Measurements from ENCODE around the gene FSTL5. TPM values are rescaled to one million over a fixed set of nuclear protein-coding genes. Genes with fewer than 3 reads are reported as not detected.

FSTL5 gene
- total RNA-seq, 2 experiments from 2014 or later = not detected

DNA sequence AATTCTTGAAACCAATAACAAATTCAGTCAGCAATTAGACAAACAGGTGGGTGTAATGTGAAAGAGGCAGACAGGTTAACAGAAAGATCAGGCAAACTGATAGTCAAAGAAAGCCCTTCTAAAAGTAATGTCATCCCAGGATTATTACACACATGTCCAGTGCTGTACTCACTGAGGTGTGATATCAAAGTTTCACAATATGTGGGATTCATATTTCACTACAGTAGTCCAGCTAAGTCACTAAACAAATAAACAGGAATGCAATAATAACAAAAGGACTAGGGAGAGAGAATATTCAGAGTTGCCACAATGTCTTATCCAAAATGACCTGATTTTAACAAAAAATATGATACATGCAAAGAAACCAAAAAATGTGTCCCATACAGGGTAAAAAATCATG lies 787.5 kb downstream of the FSTL5 start:
- no peaks in the 10 kb centered on the region for H3K36me3 Mint-ChIP-seq (ENCODE audit: low read depth)
- ATAC-seq = no peak
- DNase-seq = no peak
- POLR2A ChIA-PET = no interaction called here
- peaks cover 4% of the 10 kb centered on the region for H3K9me3 Mint-ChIP-seq
- H3K27me3 Mint-ChIP-seq = no peaks in the 10 kb centered on the region
- no peaks in the 10 kb centered on the region for H3K4me1 Mint-ChIP-seq (ENCODE audit: low read depth)
- intact Hi-C loops (cut with micrococcal nuclease) = no loop called here
- no peak overlapping the region for H3K4me3 Mint-ChIP-seq
- CTCF ChIA-PET = no interaction called here
- TF ChIP-seq, protein P1, sequence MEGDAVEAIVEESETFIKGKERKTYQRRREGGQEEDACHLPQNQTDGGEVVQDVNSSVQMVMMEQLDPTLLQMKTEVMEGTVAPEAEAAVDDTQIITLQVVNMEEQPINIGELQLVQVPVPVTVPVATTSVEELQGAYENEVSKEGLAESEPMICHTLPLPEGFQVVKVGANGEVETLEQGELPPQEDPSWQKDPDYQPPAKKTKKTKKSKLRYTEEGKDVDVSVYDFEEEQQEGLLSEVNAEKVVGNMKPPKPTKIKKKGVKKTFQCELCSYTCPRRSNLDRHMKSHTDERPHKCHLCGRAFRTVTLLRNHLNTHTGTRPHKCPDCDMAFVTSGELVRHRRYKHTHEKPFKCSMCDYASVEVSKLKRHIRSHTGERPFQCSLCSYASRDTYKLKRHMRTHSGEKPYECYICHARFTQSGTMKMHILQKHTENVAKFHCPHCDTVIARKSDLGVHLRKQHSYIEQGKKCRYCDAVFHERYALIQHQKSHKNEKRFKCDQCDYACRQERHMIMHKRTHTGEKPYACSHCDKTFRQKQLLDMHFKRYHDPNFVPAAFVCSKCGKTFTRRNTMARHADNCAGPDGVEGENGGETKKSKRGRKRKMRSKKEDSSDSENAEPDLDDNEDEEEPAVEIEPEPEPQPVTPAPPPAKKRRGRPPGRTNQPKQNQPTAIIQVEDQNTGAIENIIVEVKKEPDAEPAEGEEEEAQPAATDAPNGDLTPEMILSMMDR (IDR thresholded peaks at IDR 0.05) = no peak
- no peak overlapping the region for H3K27ac Mint-ChIP-seq

DNA sequence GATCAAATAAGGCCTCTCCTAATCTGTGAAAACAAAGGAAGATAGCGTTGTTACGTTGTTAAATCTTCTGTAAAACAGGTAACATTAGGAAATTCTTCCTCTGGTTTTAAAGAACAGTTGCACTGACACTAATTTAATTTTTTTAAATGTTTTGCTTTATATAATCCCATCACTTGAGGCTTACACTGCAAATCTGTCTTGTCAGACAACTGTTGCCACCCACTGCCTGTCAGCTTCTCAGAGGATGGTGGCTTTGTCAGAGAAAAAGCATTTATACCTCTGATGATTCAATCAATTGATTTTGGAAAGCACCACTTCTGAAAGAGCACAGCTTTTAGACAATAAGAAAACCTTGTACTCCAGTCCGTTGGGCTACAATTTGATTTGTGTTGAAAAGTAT lies 799.1 kb downstream of the FSTL5 start:
- DNase-seq (no peak), ATAC-seq (no peak)
- intact Hi-C loops (cut with micrococcal nuclease) = no loop called here
- TF ChIP-seq, protein P1 (IDR thresholded peaks at IDR 0.05) = no peak
- ChIA-PET CTCF (no interaction called here), POLR2A (no interaction called here)
- H3K36me3 Mint-ChIP-seq (ENCODE audit: low read depth) = no peaks in the 10 kb centered on the region
- H3K27me3 Mint-ChIP-seq = no peaks in the 10 kb centered on the region
- H3K4me1 Mint-ChIP-seq (ENCODE audit: low read depth) = no peaks in the 10 kb centered on the region
- peaks cover 6% of the 10 kb centered on the region for H3K9me3 Mint-ChIP-seq
- H3K4me3 Mint-ChIP-seq = no peak overlapping the region
- H3K27ac Mint-ChIP-seq = no peak overlapping the region

DNA sequence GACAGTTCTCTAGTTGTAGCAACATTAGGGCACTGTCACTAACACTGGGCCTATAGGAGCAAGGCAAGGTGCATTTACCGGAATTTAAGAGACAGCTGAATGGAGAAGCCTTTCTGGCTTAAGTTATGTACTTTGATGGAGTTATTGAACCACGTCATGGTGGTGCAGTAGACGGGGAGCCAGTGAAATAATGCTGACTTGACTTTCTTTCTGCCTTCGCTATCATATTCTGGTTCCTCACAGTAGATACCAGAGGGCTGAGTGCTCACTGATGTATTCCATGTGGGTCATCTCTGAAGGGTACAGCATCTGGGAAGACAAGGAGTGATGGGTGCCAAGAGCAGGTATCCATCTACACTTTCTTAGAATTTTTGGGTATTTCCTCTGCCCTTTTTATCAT lies 802.8 kb downstream of the FSTL5 start:
- no peaks in the 10 kb centered on the region for H3K4me1 Mint-ChIP-seq (ENCODE audit: low read depth)
- intact Hi-C loops (cut with micrococcal nuclease) = no loop called here
- ATAC-seq = no peak
- H3K9me3 Mint-ChIP-seq = peaks cover 6% of the 10 kb centered on the region
- DNase-seq = no peak
- H3K27me3 Mint-ChIP-seq = no peaks in the 10 kb centered on the region
- POLR2A ChIA-PET = no interaction called here
- H3K36me3 Mint-ChIP-seq (ENCODE audit: low read depth) = no peaks in the 10 kb centered on the region
- no peak overlapping the region for H3K4me3 Mint-ChIP-seq
- TF ChIP-seq, protein P1 (IDR thresholded peaks at IDR 0.05) = no peak
- H3K27ac Mint-ChIP-seq = no peak overlapping the region
- CTCF ChIA-PET = no interaction called here

DNA sequence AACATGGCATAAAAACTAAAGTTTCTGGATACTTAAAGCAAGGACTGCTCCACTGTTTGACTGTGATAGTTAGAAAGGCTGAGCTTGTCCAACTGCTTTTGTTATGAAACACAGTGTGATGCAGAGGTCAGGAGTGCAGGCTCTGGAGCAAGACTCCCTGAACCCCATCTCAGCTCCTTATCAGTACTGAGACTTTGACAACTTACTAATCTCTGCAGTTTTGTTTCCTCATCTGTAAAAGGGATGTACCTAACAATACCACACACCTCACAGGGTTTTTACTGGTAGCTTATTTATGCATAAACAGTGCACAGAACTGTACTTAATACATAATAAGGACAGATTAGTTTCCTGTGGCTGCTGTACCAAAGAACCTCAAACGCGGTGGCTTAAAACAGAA lies 804.3 kb downstream of the FSTL5 start:
- TF ChIP-seq, protein P1 (IDR thresholded peaks at IDR 0.05) = no peak
- intact Hi-C loops (cut with micrococcal nuclease) = no loop called here
- DNase-seq = no peak
- no peak overlapping the region for H3K4me3 Mint-ChIP-seq
- ATAC-seq = no peak
- H3K36me3 Mint-ChIP-seq (ENCODE audit: low read depth) = no peaks in the 10 kb centered on the region
- ChIA-PET POLR2A (no interaction called here), CTCF (no interaction called here)
- H3K27ac Mint-ChIP-seq = no peak overlapping the region
- H3K4me1 Mint-ChIP-seq (ENCODE audit: low read depth) = no peaks in the 10 kb centered on the region
- peaks cover 6% of the 10 kb centered on the region for H3K9me3 Mint-ChIP-seq
- no peaks in the 10 kb centered on the region for H3K27me3 Mint-ChIP-seq

DNA sequence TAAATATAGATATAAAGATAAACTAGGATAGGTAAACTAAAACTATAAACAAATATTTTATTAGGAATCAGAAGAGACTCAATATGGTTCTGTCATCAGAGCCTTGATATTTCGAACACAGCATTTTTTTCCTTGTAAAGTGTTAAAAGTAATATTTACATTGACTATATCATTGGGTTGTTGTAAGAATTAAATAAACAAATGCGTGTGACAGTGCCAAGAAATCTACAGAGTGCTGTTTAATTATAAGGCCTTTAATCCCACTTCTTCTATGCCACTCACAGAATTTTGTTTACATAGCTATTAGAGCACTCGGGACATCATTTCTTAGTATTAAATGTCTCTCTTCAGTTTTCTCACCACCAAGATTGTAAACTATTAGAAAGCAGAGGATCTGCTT lies 807.4 kb downstream of the FSTL5 start:
- intact Hi-C loops (cut with micrococcal nuclease) = no loop called here
- H3K9me3 Mint-ChIP-seq = peaks cover 6% of the 10 kb centered on the region
- no peaks in the 10 kb centered on the region for H3K36me3 Mint-ChIP-seq (ENCODE audit: low read depth)
- DNase-seq (no peak), ATAC-seq (no peak)
- POLR2A ChIA-PET = no interaction called here
- H3K27me3 Mint-ChIP-seq = no peaks in the 10 kb centered on the region
- H3K27ac Mint-ChIP-seq = no peak overlapping the region
- no peak overlapping the region for H3K4me3 Mint-ChIP-seq
- TF ChIP-seq, protein P1 (IDR thresholded peaks at IDR 0.05) = no peak
- no peaks in the 10 kb centered on the region for H3K4me1 Mint-ChIP-seq (ENCODE audit: low read depth)
- CTCF ChIA-PET = no interaction called here

All from activated CD8-positive, alpha-beta T cell treated with anti-CD3 and anti-CD28 coated beads for 36 hours (primary cell).